Mucosa of rectum (tissue), 2 donors: ENCODE results near the gene ZNF438.

Experiments
- H3K27ac ChIP-seq, 2 donors: one replicate each; pipeline ENCODE4 v1.7.0; 2013; ENCODE audit warnings: inconsistent platforms in 2 of 2, low read depth in 2 of 2, low read length in 2 of 2
- H3K27me3 ChIP-seq, 2 donors: one replicate each; pipeline ENCODE4 v1.7.0; 2013; ENCODE audit warnings: low read length in 2 of 2; ENCODE audit not compliant: control insufficient read depth in 2 of 2, insufficient read depth in 2 of 2
- H3K36me3 ChIP-seq, 2 donors: one replicate each; pipeline ENCODE4 v1.7.0; 2013; ENCODE audit warnings: low read length in 2 of 2; ENCODE audit not compliant: control insufficient read depth in 2 of 2, insufficient read depth in 2 of 2
- H3K4me1 ChIP-seq, 2 donors: one replicate each; pipeline ENCODE4 v1.7.0; 2013; ENCODE audit warnings: low read length in 2 of 2, mild to moderate bottlenecking in 1 of 2; ENCODE audit not compliant: control insufficient read depth in 2 of 2, insufficient read depth in 2 of 2
- H3K4me3 ChIP-seq, 2 donors: one replicate each; pipeline ENCODE4 v1.7.0; 2013; ENCODE audit warnings: low read length in 2 of 2
- H3K9ac ChIP-seq, 2 donors: one replicate each; pipeline ENCODE4 v1.7.0; 2013; ENCODE audit warnings: low read length in 2 of 2, low read depth in 1 of 2, mild to moderate bottlenecking in 1 of 2
- H3K9me3 ChIP-seq, 2 donors: one replicate each; pipeline ENCODE4 v1.7.0; 2013; ENCODE audit warnings: low read length in 2 of 2; ENCODE audit not compliant: control insufficient read depth in 2 of 2
- donor health status: healthy.
- donor health status: Normal muscosa, but diverticular disease.

Gene ZNF438

DNA sequence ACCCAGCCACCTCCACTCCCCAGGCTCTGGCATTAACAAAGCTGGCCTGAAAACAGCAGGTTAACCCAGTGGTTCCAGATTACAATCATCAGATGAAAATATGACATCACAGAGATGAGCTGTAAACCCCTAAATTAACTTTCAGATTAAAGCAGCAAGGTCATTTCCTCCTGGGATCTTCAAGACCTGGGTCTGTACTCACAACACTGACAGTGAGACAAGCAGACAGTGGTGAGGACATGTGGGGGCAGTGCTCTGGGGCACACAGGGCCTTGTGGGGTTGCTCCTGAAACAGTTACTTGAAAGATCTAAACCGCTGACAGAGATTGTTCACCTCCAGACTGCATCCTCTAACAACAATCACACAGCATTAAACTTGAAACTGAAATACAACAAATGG is 134.1 kb downstream of the ZNF438 start:
- no peaks in the 10 kb centered on the region for H3K27me3 ChIP-seq
- no peaks in the 10 kb centered on the region for H3K4me1 ChIP-seq
- no peak overlapping the region for H3K4me3 ChIP-seq
- H3K36me3 ChIP-seq = no peaks in the 10 kb centered on the region
- H3K27ac ChIP-seq = no peak overlapping the region
- no peaks in the 10 kb centered on the region for H3K9me3 ChIP-seq
- H3K9ac ChIP-seq = no peak overlapping the region

DNA sequence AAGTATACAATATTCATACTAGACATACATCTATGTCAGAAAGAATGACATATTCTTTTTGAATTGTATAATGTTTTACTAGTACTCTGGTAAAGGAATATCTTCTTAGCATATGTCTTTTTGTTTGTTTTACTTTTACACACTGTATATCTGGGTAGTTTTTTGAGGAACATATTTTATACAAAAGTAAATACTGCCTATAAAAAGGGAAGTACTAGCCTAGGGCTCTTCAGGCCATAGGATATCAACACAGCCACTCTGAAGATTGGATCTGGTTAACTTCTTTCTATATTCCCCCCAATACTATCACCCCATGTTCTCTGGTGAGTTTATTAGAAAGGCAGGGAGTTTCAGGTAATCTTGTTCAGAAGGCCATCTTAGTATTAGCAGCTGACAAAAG is 134.6 kb downstream of the ZNF438 start:
- H3K9me3 ChIP-seq = no peaks in the 10 kb centered on the region
- H3K4me3 ChIP-seq = no peak overlapping the region
- no peak overlapping the region for H3K27ac ChIP-seq
- H3K27me3 ChIP-seq = no peaks in the 10 kb centered on the region
- H3K36me3 ChIP-seq = no peaks in the 10 kb centered on the region
- no peaks in the 10 kb centered on the region for H3K4me1 ChIP-seq
- no peak overlapping the region for H3K9ac ChIP-seq

DNA sequence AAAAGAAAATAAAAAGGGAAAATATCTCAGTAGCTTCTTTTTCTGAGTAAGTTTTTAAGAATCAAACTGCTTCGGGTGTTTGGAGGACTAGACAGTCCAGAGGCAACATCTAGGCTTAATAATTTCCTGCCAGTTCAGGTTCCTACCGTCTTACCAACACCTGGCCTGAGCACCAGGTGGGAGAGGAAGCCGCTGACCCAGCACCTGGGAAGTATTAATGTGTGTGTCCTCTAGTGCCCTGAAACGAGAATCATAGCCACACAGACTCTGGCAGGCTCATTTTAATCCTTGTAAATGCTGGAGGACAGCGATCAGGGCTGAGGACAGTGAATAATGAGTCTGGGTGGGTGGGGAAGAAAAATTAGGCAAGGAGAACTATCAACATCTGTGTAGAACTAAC is 137.4 kb downstream of the ZNF438 start:
- H3K9ac ChIP-seq = no peak overlapping the region

DNA sequence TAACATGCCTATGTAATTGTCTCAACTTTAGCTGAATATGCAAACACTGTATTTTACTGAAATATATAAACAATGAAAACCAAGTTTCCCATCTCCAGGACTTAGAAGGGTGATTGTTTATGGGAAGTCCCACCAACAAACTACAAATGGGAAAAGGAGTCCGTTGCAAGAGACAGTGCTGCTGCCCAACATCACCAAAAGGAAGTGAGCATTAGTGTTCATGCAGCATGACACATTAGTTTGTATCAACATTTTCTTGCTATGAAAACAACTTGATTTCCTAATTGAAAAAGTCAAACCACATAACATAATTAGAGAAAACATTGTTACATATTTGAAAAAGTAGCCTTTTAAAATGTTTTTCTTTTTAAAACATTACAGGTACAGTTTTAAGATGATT is 138.5 kb downstream of the ZNF438 start:
- no peaks in the 10 kb centered on the region for H3K9me3 ChIP-seq
- H3K4me1 ChIP-seq = no peaks in the 10 kb centered on the region
- H3K9ac ChIP-seq = no peak overlapping the region
- no peaks in the 10 kb centered on the region for H3K36me3 ChIP-seq
- H3K27me3 ChIP-seq = no peaks in the 10 kb centered on the region
- H3K27ac ChIP-seq = no peak overlapping the region
- no peak overlapping the region for H3K4me3 ChIP-seq

More for the DNA sequence above, 137.4 kb downstream of the ZNF438 start:
- Histone ChIP-seq H3K36me3 (no peaks in the 10 kb centered on the region), H3K4me1 (no peaks in the 10 kb centered on the region), H3K27ac (no peak overlapping the region), H3K27me3 (no peaks in the 10 kb centered on the region), H3K4me3 (no peak overlapping the region), H3K9me3 (no peaks in the 10 kb centered on the region)

DNA sequence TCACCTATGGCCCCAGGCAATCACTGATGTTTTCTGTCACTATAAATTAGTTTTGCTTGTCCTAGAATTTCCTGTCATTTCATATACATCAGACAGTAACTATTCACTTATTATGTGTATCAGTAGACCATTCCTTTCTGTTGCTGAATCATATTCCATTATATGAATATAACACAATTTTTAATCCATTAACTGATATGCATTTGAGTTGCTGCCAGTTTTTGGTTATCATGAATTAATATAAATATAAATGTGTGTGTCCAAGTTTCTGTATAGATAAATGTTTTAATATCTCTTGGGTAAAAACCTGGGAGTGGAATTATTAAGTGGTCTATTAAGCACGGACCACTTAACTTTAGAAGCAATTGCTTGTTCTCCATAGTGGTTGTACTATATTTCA is 143.8 kb downstream of the ZNF438 start:
- no peak overlapping the region for H3K27ac ChIP-seq
- H3K4me3 ChIP-seq = no peak overlapping the region
- no peaks in the 10 kb centered on the region for H3K9me3 ChIP-seq
- no peaks in the 10 kb centered on the region for H3K4me1 ChIP-seq
- H3K9ac ChIP-seq = no peak overlapping the region
- H3K36me3 ChIP-seq = no peaks in the 10 kb centered on the region
- H3K27me3 ChIP-seq = no peaks in the 10 kb centered on the region

DNA sequence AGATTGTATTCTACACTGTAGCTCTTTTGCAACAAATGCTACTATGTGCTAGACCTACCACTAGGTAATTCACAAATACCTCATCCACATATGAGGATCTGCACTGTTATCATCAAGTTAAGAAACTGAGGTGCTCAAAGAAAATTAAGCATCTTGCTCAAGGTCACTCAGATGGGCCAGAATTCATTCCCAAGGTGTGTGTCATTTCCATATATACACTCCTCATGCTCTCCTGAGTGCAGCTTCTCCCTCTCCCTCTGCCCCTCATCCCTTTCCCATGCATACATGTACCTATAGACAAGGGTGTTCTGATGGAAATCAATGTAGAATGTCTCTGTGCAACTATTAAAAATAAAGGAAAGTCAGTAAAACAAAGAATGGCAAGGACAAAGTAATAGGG is 146.2 kb downstream of the ZNF438 start:
- no peak overlapping the region for H3K9ac ChIP-seq
- no peak overlapping the region for H3K27ac ChIP-seq
- H3K4me3 ChIP-seq = no peak overlapping the region
- no peaks in the 10 kb centered on the region for H3K27me3 ChIP-seq
- no peaks in the 10 kb centered on the region for H3K4me1 ChIP-seq
- no peaks in the 10 kb centered on the region for H3K9me3 ChIP-seq
- no peaks in the 10 kb centered on the region for H3K36me3 ChIP-seq

DNA sequence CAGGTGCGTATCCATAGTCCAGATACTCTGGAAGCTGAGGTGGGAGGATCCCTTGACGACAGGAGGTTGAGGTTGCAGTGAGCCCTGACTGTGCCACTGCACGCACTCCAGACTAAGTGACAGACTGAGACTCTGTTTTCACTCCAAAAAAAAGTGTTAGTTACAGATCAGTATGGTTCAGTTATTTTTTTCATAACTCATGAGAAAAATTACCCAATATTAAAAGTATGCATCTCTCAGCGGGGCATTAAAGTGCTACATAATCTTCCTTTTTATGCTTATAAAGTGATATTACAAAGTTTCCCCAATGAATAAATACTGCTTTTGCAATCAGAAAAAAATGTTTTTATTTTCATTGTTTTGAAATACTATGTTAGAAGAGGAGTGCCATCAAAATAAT is 147.9 kb downstream of the ZNF438 start:
- Histone ChIP-seq H3K4me1 (no peaks in the 10 kb centered on the region), H3K9ac (no peak overlapping the region), H3K9me3 (no peaks in the 10 kb centered on the region), H3K27me3 (no peaks in the 10 kb centered on the region), H3K36me3 (no peaks in the 10 kb centered on the region), H3K27ac (no peak overlapping the region), H3K4me3 (no peak overlapping the region)

DNA sequence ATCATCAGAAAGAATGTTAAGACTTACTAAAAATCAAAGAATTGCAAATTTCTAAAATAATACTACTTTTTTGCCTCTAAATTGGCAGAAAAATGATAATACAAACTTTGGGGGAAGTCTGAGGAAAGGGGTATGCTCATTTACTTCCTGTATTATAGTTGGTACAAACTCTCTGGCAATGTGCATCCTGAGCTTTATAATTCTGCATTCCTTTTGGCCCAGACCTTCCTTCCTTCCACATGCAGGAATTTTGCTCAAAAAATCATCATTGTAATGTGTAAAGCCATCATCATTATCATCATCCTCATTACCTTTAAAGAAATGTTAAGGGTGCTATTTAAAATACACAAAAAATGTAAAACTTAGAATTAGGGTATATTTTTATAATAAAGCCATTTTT is 148.5 kb downstream of the ZNF438 start:
- Histone ChIP-seq H3K27ac (no peak overlapping the region), H3K36me3 (no peaks in the 10 kb centered on the region)

DNA sequence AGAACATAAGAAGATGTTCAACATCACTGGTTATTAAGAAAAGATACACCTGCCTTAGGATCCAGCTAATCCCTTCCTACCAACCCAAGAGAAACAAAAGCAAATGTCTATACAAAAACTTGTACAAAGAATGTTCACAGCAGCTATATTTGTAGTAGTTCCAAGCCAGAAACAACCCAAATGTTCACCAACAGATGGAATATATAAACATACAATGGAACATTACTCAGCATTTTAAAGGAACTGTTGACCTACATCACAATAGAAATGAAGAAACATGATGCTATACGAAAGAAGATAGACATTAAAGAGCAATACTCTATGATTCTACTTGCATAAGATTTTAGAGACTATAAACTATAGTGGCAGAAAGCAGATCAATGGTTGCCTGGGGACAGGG is 149.4 kb downstream of the ZNF438 start:
- Histone ChIP-seq H3K4me1 (no peaks in the 10 kb centered on the region), H3K9ac (no peak overlapping the region), H3K27ac (no peak overlapping the region), H3K4me3 (no peak overlapping the region), H3K9me3 (no peaks in the 10 kb centered on the region), H3K36me3 (no peaks in the 10 kb centered on the region), H3K27me3 (no peaks in the 10 kb centered on the region)

More for the DNA sequence above, 148.5 kb downstream of the ZNF438 start:
- no peak overlapping the region for H3K9ac ChIP-seq
- no peaks in the 10 kb centered on the region for H3K9me3 ChIP-seq
- H3K4me3 ChIP-seq = no peak overlapping the region
- H3K27me3 ChIP-seq = no peaks in the 10 kb centered on the region
- H3K4me1 ChIP-seq = no peaks in the 10 kb centered on the region

DNA sequence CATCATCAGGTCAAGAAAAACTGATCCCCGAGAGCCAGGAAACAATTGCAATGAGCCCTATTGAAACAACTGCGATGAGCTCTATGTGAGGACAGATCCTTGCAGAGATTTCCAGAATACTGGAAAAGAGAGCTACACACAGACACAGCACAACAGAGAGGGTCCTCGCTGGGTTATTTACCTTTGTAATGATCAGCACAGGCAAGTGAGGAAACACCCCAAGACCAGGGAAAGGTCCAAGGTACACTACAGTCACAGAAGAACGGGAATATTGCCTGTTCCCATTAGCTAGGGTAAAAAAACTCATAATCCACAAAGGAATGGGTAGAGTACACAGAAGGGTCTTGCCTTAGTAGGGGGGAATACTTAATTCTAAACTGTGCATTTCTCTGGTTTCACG is 152.7 kb downstream of the ZNF438 start:
- Histone ChIP-seq H3K36me3 (peaks cover 0 to 5% of the 10 kb centered on the region in 2 donors), H3K27me3 (no peaks in the 10 kb centered on the region), H3K27ac (no peak overlapping the region), H3K9ac (no peak overlapping the region), H3K9me3 (no peaks in the 10 kb centered on the region), H3K4me3 (no peak overlapping the region), H3K4me1 (no peaks in the 10 kb centered on the region)

DNA sequence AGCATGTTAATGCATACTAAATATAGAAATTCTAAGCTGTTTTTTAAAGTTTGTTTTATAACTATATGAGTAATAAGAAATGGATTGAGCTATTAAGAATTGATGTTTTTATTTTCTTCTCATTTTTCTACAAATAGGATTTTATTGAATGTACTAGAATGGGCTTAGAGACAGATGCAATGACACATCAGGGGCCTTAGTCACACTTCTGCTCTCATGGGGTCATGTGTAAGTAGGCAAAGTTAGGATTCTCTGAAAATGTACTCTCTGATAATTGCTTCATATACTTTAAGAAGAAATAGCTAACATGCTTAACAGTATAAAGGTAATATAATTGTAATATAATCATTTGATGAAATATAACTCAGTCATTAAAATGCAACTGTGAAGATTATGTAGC is 154.6 kb downstream of the ZNF438 start:
- Histone ChIP-seq H3K9me3 (no peaks in the 10 kb centered on the region), H3K27ac (no peak overlapping the region), H3K36me3 (peaks cover 0 to 5% of the 10 kb centered on the region in 2 donors), H3K4me1 (no peaks in the 10 kb centered on the region), H3K27me3 (no peaks in the 10 kb centered on the region), H3K4me3 (no peak overlapping the region), H3K9ac (no peak overlapping the region)
